SK-N-SH treated with all-trans-retinoic acid at 6 μM for 48 hours (cell line): ENCODE data around the gene IPO4.

ENCODE experiments used
- ATAC-seq: fragments of 200-7000 bp; cut with Tn5 transposase; 3 replicates; pipeline ENCODE4 v1.9.1; 2020; ENCODE audit warnings: mild to moderate bottlenecking, moderate library complexity
- ARNTL ChIP-seq: fragments of 450-650 bp; formaldehyde crosslinking; IDR thresholded peaks from 2 replicates; pipeline ENCODE4 v1.5.0; 2020; ENCODE audit warnings: low read depth, mild to moderate bottlenecking, moderate library complexity, borderline replicate concordance
- BACH2 ChIP-seq: fragments of 250-450 bp; sonication (Bioruptor Pico); IDR thresholded peaks from 2 replicates; pipeline ENCODE4 v1.9.0; 2021; ENCODE audit warnings: mild to moderate bottlenecking, borderline replicate concordance
- CREB5 ChIP-seq: fragments of 250-450 bp; sonication (Bioruptor Pico); IDR thresholded peaks from 2 replicates; pipeline ENCODE4 v1.5.1; 2020; ENCODE audit warnings: low read depth, mild to moderate bottlenecking, moderate library complexity
- CSDC2 ChIP-seq: fragments of 250-450 bp; sonication (Bioruptor Pico); IDR thresholded peaks from 2 replicates; pipeline ENCODE4 v1.5.0; 2020; ENCODE audit warnings: mild to moderate bottlenecking, moderate library complexity
- ESRRG ChIP-seq: fragments of 250-450 bp; sonication (Bioruptor Pico); IDR thresholded peaks from 2 replicates; pipeline ENCODE4 v1.6.1; 2021; ENCODE audit warnings: mild to moderate bottlenecking
- GLIS3 ChIP-seq: fragments of 250-450 bp; sonication (Bioruptor Pico); IDR thresholded peaks from 2 replicates; pipeline ENCODE4 v1.5.0; 2020; ENCODE audit warnings: mild to moderate bottlenecking, moderate library complexity
- ISL1 ChIP-seq: fragments of 250-450 bp; sonication (Bioruptor Pico); IDR thresholded peaks from 2 replicates; pipeline ENCODE4 v2.1.2; 2022; ENCODE audit warnings: mild to moderate bottlenecking, moderate library complexity
- OSR1 ChIP-seq: fragments of 250-450 bp; sonication (Bioruptor Pico); IDR thresholded peaks from 2 replicates; pipeline ENCODE4 v1.8.0; 2022; ENCODE audit warnings: moderate library complexity, mild to moderate bottlenecking, inconsistent platforms
- PATZ1 ChIP-seq: fragments of 250-450 bp; sonication (Bioruptor Pico); IDR thresholded peaks from 2 replicates; pipeline ENCODE4 v1.8.0; 2020; ENCODE audit warnings: mild to moderate bottlenecking, moderate library complexity, borderline replicate concordance
- POU6F1 ChIP-seq: fragments of 250-450 bp; sonication (Bioruptor Pico); IDR thresholded peaks from 2 replicates; pipeline ENCODE4 v1.8.0; 2021; ENCODE audit warnings: low read depth, mild to moderate bottlenecking, moderate library complexity, borderline replicate concordance
- PPARA ChIP-seq: fragments of 250-450 bp; sonication (Bioruptor Pico); IDR thresholded peaks from 2 replicates; pipeline ENCODE4 v1.5.0; 2020; ENCODE audit warnings: mild to moderate bottlenecking, borderline replicate concordance
- RARB ChIP-seq: fragments of 250-450 bp; sonication (Bioruptor Pico); IDR thresholded peaks from 2 replicates; pipeline ENCODE4 v1.8.0; 2021; ENCODE audit warnings: mild to moderate bottlenecking, moderate library complexity
- SNAI2 ChIP-seq: fragments of 250-450 bp; sonication (Bioruptor Pico); IDR thresholded peaks from 2 replicates; pipeline ENCODE4 v1.5.0; 2020; ENCODE audit warnings: mild to moderate bottlenecking, moderate library complexity
- TCF4 ChIP-seq: fragments of 250-450 bp; sonication (Bioruptor Pico); IDR thresholded peaks from 2 replicates; pipeline ENCODE4 v1.8.0; 2021; ENCODE audit warnings: mild to moderate bottlenecking, moderate library complexity, borderline replicate concordance
- TOX ChIP-seq: fragments of 250-450 bp; sonication (Bioruptor Pico); IDR thresholded peaks from 2 replicates; pipeline ENCODE4 v1.8.0; 2021; ENCODE audit warnings: mild to moderate bottlenecking, moderate library complexity, borderline replicate concordance
- TSHZ2 ChIP-seq: fragments of 250-450 bp; sonication (Bioruptor Pico); IDR thresholded peaks from 2 replicates; pipeline ENCODE4 v1.5.0; 2020; ENCODE audit warnings: mild to moderate bottlenecking, moderate library complexity
- ZFP30 ChIP-seq: fragments of 450-650 bp; formaldehyde crosslinking; IDR thresholded peaks from 2 replicates; pipeline ENCODE4 v1.5.0; 2022; ENCODE audit warnings: mild to moderate bottlenecking, moderate library complexity
- ZNF565 ChIP-seq: fragments of 450-650 bp; formaldehyde crosslinking; conservative IDR thresholded peaks from 2 replicates; pipeline ENCODE4 v1.5.0; 2020; ENCODE audit warnings: low read depth, mild to moderate bottlenecking, moderate library complexity
- ZNF70 ChIP-seq: fragments of 450-650 bp; formaldehyde crosslinking; IDR thresholded peaks from 2 replicates; pipeline ENCODE4 v1.5.0; 2020; ENCODE audit warnings: mild to moderate bottlenecking, moderate library complexity
- ZNF8 ChIP-seq: fragments of 450-650 bp; formaldehyde crosslinking; IDR thresholded peaks from 2 replicates; pipeline ENCODE4 v1.5.0; 2020; ENCODE audit warnings: mild to moderate bottlenecking, moderate library complexity

IPO4 gene

GRCh38 chr14:24194186-24194872 is 5.7 kb upstream of the IPO4 start:
- TF ChIP-seq CREB5 (CRISPR knock-in tag) (no peak), TOX (CRISPR knock-in tag) (no peak), GLIS3 (CRISPR knock-in tag) (no peak), POU6F1 (no peak), ZNF70 (no peak), TSHZ2 (CRISPR knock-in tag) (no peak), ISL1 (CRISPR knock-in tag) (no peak), ARNTL (CRISPR knock-in tag) (no peak), ZNF8 (CRISPR knock-in tag) (no peak), SNAI2 (CRISPR knock-in tag) (no peak), PATZ1 (CRISPR knock-in tag) (no peak), RARB (CRISPR knock-in tag) (no peak), CSDC2 (CRISPR knock-in tag) (no peak)

GRCh38 chr14:24192933-24193332 is 4.3 kb upstream of the IPO4 start:
- ATAC-seq: no peak
- TF ChIP-seq ZNF8 (CRISPR knock-in tag) (no peak), ESRRG (CRISPR knock-in tag) (no peak), PPARA (CRISPR knock-in tag) (no peak), ZNF70 (no peak), CSDC2 (CRISPR knock-in tag) (no peak), GLIS3 (CRISPR knock-in tag) (no peak), TCF4 (CRISPR knock-in tag) (no peak), OSR1 (CRISPR knock-in tag) (no peak), PATZ1 (CRISPR knock-in tag) (no peak), ISL1 (CRISPR knock-in tag) (no peak), BACH2 (no peak)

More at GRCh38 chr14:24194186-24194872, 5.7 kb upstream of the IPO4 start:
- ATAC-seq: no peak

- ATAC-seq: no peak
- TF ChIP-seq RARB (CRISPR knock-in tag) (no peak), ZNF565 (CRISPR knock-in tag) (no peak), PPARA (CRISPR knock-in tag) (no peak), ZFP30 (CRISPR knock-in tag) (no peak)
- TF ChIP-seq, all 23 proteins: peak for 0
These were observed 1.8 kb upstream of the IPO4 start for GRCh38 chr14:24190416-24190815.
